ENCODE measurements around the gene FBXO24. TPM values are rescaled to one million over a fixed set of nuclear protein-coding genes. Genes with fewer than 3 reads are reported as not detected.

FBXO24 gene
- total RNA-seq, 1 donor from 2014 or later, result 1.2 TPM

GRCh38 chr7:100641463-100641859 is 55.3 kb downstream of the FBXO24 start, which contains the start of gene TFR2:
TFR2 (minus strand) TSS chr7:100641552; CDS start chr7:100641509, 43 bp downstream.
- H3K4me2 ChIP-seq, result no peak within 1 kb of the TSS
- peaks cover 3% of the 10 kb centered on the region for H3K4me1 Mint-ChIP-seq
- peaks cover 5% of the 10 kb centered on the region for H3F3A ChIP-seq (ENCODE audit: low read depth)
- H3K27me3 ChIP-seq, result no peaks in the 10 kb centered on the region
- H2AFZ ChIP-seq (replicated peaks), result peak within 1 kb of the TSS; percentile 9
- no peaks in the 10 kb centered on the region for H3K36me3 Mint-ChIP-seq
- TF ChIP-seq CTCF (IDR thresholded peaks at IDR 0.05), result no peak
- TF ChIP-seq EZH2phosphoT487 (IDR thresholded peaks at IDR 0.05), result no peak
- TF ChIP-seq EZH2 (IDR thresholded peaks at IDR 0.05), result no peak
- no peaks in the 10 kb centered on the region for H3K9me3 ChIP-seq (ENCODE audit: low read depth)
- H3K27ac ChIP-seq, result no peak within 1 kb of the TSS
- H3K27ac Mint-ChIP-seq, result peak within 1 kb of the TSS; percentile 72
- no peaks in the 10 kb centered on the region for H3K4me1 ChIP-seq
- no peaks in the 10 kb centered on the region for H3K36me3 ChIP-seq
- H3K4me3 ChIP-seq, result no peak within 1 kb of the TSS
- no peaks in the 10 kb centered on the region for H4K20me1 ChIP-seq (ENCODE audit: low read depth)
- peaks cover 2% of the 10 kb centered on the region for H3K27me3 Mint-ChIP-seq (ENCODE audit: insufficient read depth, low read depth)
- no peak within 1 kb of the TSS for H3K9ac ChIP-seq
- H3K4me3 Mint-ChIP-seq, result no peak within 1 kb of the TSS
- no peaks in the 10 kb centered on the region for H3K9me3 Mint-ChIP-seq
- DNase-seq (ENCODE audit: low spot score), result no peak
- H3K79me2 ChIP-seq (ENCODE audit: low read depth), result no peaks in the 10 kb centered on the region

- Histone ChIP-seq H4K20me1 (ENCODE audit: low read depth) (no peaks in the 10 kb centered on the region), H3K9me3 (ENCODE audit: low read depth) (no peaks in the 10 kb centered on the region), H3K4me2 (no peak overlapping the region), H3K4me3 (no peak overlapping the region), H3K9ac (no peak overlapping the region), H3K27ac (no peak overlapping the region), H3K27me3 (no peaks in the 10 kb centered on the region), H3K36me3 (no peaks in the 10 kb centered on the region), H2AFZ (replicated peaks) (no peak overlapping the region), H3K79me2 (ENCODE audit: low read depth) (no peaks in the 10 kb centered on the region), H3K4me1 (no peaks in the 10 kb centered on the region), H3F3A (ENCODE audit: low read depth) (peaks cover 5% of the 10 kb centered on the region)
- no peak for DNase-seq (ENCODE audit: low spot score)
- H3K9me3 Mint-ChIP-seq, result no peaks in the 10 kb centered on the region
- TF ChIP-seq CTCF (IDR thresholded peaks at IDR 0.05), result no peak
- TF ChIP-seq EZH2 (IDR thresholded peaks at IDR 0.05), result no peak
- TF ChIP-seq EZH2phosphoT487 (IDR thresholded peaks at IDR 0.05), result no peak
- peaks cover 3% of the 10 kb centered on the region for H3K4me1 Mint-ChIP-seq
- H3K36me3 Mint-ChIP-seq, result no peaks in the 10 kb centered on the region
- H3K4me3 Mint-ChIP-seq, result no peak overlapping the region
- H3K27ac Mint-ChIP-seq, result peak overlapping the region; percentile 72
- peaks cover 2% of the 10 kb centered on the region for H3K27me3 Mint-ChIP-seq (ENCODE audit: insufficient read depth, low read depth)
These were observed 55.9 kb downstream of the FBXO24 start for GRCh38 chr7:100641860-100642533.

- H3K27ac Mint-ChIP-seq, result no peak overlapping the region
- Histone ChIP-seq H3K4me2 (no peak overlapping the region), H3K27me3 (no peaks in the 10 kb centered on the region), H2AFZ (replicated peaks) (no peak overlapping the region), H3K9me3 (ENCODE audit: low read depth) (no peaks in the 10 kb centered on the region), H3K36me3 (no peaks in the 10 kb centered on the region), H3F3A (ENCODE audit: low read depth) (peaks cover 5% of the 10 kb centered on the region), H3K4me1 (no peaks in the 10 kb centered on the region), H3K27ac (no peak overlapping the region), H3K9ac (no peak overlapping the region), H4K20me1 (ENCODE audit: low read depth) (no peaks in the 10 kb centered on the region), H3K4me3 (no peak overlapping the region), H3K79me2 (ENCODE audit: low read depth) (no peaks in the 10 kb centered on the region)
- H3K27me3 Mint-ChIP-seq (ENCODE audit: insufficient read depth, low read depth), result peaks cover 2% of the 10 kb centered on the region
- peaks cover 4% of the 10 kb centered on the region for H3K4me1 Mint-ChIP-seq
- H3K4me3 Mint-ChIP-seq, result no peak overlapping the region
- no peak for DNase-seq (ENCODE audit: low spot score)
- H3K36me3 Mint-ChIP-seq, result no peaks in the 10 kb centered on the region
- H3K9me3 Mint-ChIP-seq, result no peaks in the 10 kb centered on the region
- no peak for TF ChIP-seq EZH2phosphoT487 (IDR thresholded peaks at IDR 0.05)
- TF ChIP-seq EZH2 (IDR thresholded peaks at IDR 0.05), result no peak
These were observed 56.4 kb downstream of the FBXO24 start for GRCh38 chr7:100642534-100642907.

GRCh38 chr7:100649826-100650565 is 63.9 kb downstream of the FBXO24 start:
- peaks cover 2% of the 10 kb centered on the region for H3K4me1 Mint-ChIP-seq
- Histone ChIP-seq H3K27ac (no peak overlapping the region), H3K27me3 (peaks cover 21% of the 10 kb centered on the region), H3K4me1 (no peaks in the 10 kb centered on the region), H3K9me3 (ENCODE audit: low read depth) (no peaks in the 10 kb centered on the region), H3K36me3 (no peaks in the 10 kb centered on the region), H2AFZ (replicated peaks) (no peak overlapping the region), H3K4me3 (no peak overlapping the region), H3F3A (ENCODE audit: low read depth) (no peaks in the 10 kb centered on the region), H3K79me2 (ENCODE audit: low read depth) (no peaks in the 10 kb centered on the region), H4K20me1 (ENCODE audit: low read depth) (peaks cover under 1% of the 10 kb centered on the region), H3K4me2 (no peak overlapping the region), H3K9ac (no peak overlapping the region)
- no peaks in the 10 kb centered on the region for H3K9me3 Mint-ChIP-seq
- TF ChIP-seq EZH2 (IDR thresholded peaks at IDR 0.05) (no peak), CTCF (IDR thresholded peaks at IDR 0.05) (no peak), EZH2phosphoT487 (IDR thresholded peaks at IDR 0.05) (no peak)
- H3K27ac Mint-ChIP-seq, result no peak overlapping the region
- DNase-seq (ENCODE audit: low spot score), result no peak
- peaks cover 19% of the 10 kb centered on the region for H3K27me3 Mint-ChIP-seq (ENCODE audit: insufficient read depth, low read depth)
- H3K4me3 Mint-ChIP-seq, result peak overlapping the region; percentile 2
- H3K36me3 Mint-ChIP-seq, result no peaks in the 10 kb centered on the region
